Measurements from ENCODE around the gene CCDC110. TPM values are rescaled to one million over a fixed set of nuclear protein-coding genes. Genes with fewer than 3 reads are reported as not detected.

CCDC110 gene
- 0.45 TPM in 1 of 2 replicates, not detected in the other for total RNA-seq

DNA sequence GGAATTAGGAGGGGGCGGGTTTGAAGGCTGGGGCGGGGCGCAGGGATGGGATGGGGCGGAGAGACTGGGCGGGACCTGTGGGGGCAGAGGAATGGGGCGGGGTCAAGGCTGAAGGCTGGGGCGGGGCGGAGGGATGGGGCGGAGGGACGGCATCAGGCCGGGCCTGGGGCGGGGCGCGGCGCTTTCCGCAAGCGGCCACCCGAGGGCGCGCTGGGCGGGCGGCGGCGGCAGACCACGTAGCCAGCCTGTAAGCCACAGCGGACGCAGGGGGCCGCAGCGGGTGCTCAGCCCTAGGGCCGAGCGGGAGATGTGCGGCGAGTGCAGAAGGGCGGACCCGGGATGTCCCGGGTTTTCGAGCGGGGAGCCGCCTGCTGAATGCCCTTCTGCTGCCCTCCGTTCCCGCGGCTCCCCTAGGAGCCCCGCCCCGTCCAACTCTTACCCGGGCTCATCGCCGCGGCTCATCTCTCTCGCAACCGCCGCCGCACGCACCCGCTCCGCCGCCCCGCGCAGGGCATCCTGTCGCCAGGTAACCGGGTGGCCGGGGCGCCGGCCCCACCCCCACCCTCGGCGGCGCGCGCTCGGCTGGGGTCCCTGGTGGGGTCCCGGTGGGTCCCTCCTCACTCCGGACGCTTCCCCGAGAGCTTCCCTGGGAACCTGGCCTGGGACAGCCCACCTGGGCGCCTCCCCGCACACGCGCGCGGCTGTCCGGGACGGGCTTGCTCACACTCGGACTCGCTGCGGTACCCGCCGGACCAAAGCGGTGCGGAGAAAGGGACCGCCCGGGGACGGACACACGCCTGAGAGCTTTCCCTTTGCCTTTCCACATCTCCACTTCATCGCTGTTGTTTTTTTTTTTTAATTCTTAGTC, at the start of gene CCDC110:
TSS of gene CCDC110 (minus strand) at position 499 of the 868 bp plus-strand sequence. CDS start at position 449, 50 bp downstream.

GRCh38 chr4:185425647-185426352, 45.7 kb downstream of the CCDC110 start, which contains the start of gene UFSP2:
TSS of gene UFSP2 (minus strand) at chr4:185425964. CDS start at chr4:185425868, 96 bp downstream.

GRCh38 chr4:185396724-185397385, 74.7 kb downstream of the CCDC110 start, which contains the start of gene ANKRD37:
TSS of gene ANKRD37 (plus strand) at chr4:185396841. CDS start at chr4:185396924, 83 bp downstream.

DNA sequence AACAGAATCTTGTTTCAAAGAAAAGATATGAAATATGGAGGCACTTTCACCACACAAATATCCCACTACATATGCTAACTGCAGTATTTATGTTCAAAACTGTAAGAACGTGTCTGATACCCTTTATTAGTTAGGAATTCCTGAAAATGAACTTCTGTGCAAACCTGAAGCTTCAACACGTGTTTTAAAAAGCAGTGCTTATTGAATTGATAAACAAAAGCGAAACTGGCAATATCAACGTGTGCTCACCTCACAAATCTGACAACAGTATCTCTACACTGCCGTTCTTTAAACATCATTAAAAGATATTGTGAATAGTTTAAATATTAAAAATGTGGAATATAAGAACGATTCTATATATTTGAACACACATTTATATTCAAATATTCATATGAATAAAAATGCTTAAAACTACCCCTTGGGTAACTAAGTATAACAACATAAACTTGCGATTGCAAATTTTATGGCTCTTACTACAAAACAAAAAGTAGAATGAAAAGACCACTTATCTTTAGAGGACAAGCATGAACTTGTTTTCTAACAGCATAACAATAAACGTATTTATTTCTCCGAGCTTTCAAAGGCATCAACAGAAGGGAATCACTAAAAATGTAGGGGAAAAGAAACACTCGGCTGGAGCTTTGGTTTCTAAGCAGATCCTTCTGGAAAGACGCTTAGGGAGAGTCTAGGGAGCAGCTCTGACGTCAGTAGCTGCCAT, 76.1 kb downstream of the CCDC110 start, which contains the start of gene LRP2BP:
TSS of gene LRP2BP (minus strand) at position 687 of the 718 bp plus-strand sequence. CDS start 17,738 bp downstream, outside the sequence.

Other genes starting within 250 kb of the CCDC110 start
- gene LRP2BP, start 75.8 kb downstream of the CCDC110 start, total RNA-seq, result under 0.01 and 0.34 TPM in 2 replicates
- 1.9 and 2.2 TPM in 2 replicates for gene ANKRD37, start 74.9 kb downstream of the CCDC110 start, total RNA-seq
- gene UFSP2, start 45.8 kb downstream of the CCDC110 start, total RNA-seq, result 23.6 and 25.7 TPM in 2 replicates
- gene PDLIM3, start 63.8 kb upstream of the CCDC110 start, total RNA-seq, result 7.9 and 20.1 TPM in 2 replicates

All from bronchus fibroblast of lung (primary cell).